GM19351 (cell line): ENCODE measurements around the gene B9D2.
"Not testable (repeated sequence)": the region's sequence is repeated elsewhere in the genome, so short reads cannot be mapped to it uniquely, and the experiment has no call there.

Experiments used
- ATAC-seq: cut with Tn5 transposase; IDR thresholded peaks from one replicate; pipeline ENCODE4 v1.9.1; 2021; ENCODE audit warnings: mild to moderate bottlenecking, moderate library complexity; ENCODE audit not compliant: unreplicated experiment

B9D2 gene

GRCh38 chr19:41392775-41393174 lies 28.8 kb upstream of the B9D2 start:
- ATAC-seq = no peak

DNA sequence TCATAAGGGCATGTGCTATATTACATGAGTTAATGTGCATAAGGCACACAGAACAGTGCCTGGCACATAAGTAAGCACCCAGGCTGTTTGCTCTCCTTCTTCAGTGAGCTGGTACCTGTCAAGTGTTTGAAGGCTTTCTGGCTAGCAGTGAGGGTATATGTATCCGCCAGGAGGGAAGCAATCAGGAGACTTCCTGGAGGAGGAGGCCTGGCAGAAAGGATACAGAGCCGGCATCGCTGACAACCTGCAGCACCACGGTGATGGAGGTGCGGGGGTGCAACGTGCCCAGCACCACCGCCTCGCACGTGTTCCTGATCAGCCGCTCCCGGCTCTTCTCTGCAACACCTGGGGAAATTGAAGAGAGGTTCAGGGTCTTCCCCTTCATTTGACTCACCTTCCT lies 27.7 kb upstream of the B9D2 start:
- no peak for ATAC-seq

- no peak for ATAC-seq
These were observed 22.5 kb upstream of the B9D2 start for GRCh38 chr19:41386442-41386841.

- ATAC-seq = no peak
These were observed 20.4 kb upstream of the B9D2 start for GRCh38 chr19:41384351-41384750.

DNA sequence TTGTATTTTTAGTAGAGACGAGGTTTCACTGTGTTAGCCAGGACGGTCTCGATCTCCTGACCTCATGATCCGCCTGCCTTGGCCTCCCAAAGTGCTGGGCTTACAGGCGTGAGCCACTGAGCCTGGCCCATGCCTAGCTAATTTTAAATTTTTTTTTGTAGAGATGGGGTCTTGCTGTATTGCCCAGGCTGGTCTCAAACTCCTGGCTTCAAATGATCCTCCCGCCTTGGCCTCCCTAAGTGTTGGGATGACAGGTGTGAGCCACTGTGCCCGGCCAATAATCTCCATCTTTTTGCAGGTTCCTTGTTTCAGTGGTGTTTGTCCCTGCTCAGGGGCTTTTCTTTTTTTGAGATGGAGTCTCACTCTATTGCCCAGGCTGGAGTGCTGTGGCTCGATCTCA lies 17.6 kb upstream of the B9D2 start:
- not testable (repeated sequence) for ATAC-seq

GRCh38 chr19:41377977-41378709 lies 14.2 kb upstream of the B9D2 start:
- ATAC-seq = no peak

DNA sequence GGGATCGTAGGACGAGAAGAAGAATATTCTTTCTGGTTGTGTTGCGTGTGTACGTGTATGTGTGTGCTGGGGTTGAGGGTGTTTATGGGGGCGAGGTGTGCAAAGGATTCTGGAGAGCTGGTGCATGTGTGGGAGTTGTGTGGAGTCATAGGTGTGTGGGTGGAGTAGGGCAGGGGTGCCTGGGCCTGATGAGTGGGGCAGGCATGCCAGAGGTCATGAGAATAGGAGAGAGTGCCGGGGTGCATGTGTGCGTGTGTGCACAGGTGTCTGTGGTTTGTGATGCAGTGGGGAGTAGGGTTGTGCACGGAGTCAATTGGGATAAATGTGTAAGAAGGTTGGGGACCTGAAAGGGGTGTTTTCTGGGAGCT lies 13.0 kb upstream of the B9D2 start:
- ATAC-seq = no peak

GRCh38 chr19:41376241-41376997 lies 12.5 kb upstream of the B9D2 start, which contains the start of gene TMEM91:
Gene TMEM91 (plus strand): TSS chr19:41376533. CDS start chr19:41378310, 1,777 bp downstream.
- no peak for ATAC-seq

DNA sequence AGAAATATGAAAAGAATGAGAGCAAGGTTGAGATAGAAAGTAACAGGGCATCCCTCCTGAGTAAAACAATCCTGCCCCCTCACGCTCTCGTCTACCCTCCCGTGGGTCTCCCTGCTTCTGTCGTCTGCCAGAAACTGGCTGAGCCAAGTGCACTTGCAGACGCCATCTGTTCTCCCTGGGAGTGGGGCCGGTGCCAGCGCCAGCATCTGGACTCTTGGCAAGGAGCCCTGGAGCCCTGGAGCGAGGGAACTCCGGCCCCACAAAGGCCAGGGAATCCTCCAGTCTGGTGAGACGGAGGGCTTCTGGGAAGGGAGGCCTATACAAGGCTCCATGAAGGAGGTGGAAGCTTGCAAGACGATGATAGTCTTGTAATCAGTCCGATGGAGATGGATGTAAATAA lies 10.0 kb upstream of the B9D2 start:
- no peak for ATAC-seq

DNA sequence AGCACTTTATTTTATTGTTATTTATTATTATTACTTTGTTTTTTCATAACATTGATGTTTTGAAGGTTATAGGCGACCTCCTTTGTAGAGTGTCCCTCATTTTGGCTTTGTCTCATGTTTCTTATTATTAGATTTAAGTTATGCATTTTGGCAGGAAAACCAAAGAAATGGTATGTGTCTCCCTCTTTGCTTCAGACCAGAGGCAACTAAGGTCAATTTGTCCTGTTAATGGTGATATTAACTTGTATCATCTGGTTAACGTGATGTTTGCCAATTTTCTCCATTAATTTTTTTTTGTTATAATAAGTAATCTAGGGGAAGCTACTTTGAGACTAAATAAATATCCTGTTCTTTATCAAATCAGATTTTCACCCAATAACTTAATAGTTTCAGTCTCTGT lies 8.6 kb upstream of the B9D2 start:
- no peak for ATAC-seq

DNA sequence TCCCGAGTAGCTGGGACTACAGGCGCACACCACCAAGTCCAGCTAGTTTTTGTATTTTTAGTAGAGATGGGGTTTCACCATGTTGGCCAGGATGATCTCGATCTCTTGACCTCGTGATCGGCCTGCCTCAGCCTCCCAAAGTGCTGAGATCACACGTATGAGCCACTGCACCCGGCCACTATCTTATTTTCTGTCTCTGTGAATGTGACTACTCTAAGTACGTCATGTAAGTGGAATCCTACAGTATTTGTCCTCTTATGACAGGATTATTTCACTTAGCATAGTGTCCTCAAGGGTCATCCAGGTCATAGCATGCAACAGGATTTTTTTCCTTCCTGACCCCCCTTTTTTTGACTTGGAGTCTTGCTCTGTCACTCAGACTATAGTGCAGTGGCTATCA lies 7.6 kb upstream of the B9D2 start:
- no peak for ATAC-seq

DNA sequence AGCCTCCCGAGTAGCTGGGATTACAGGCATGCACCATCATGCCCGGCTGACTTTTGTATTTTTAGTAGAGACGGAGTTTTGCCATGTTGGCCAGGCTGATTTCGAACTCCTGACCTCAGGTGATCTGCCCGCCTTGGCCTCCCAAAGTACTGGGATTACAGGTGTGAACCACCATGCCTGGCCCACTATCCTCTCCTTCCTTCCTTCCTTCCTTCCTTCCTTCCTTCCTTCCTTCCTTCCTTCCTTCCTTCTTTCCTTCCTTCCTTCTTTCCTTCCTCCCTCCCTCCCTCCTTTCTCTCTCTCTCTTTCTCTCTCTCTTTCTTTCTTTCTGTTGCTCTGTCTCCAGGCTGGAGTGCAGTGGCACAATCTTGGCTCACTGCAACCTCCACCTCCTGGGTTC lies 7.2 kb upstream of the B9D2 start:
- ATAC-seq = not testable (repeated sequence)

DNA sequence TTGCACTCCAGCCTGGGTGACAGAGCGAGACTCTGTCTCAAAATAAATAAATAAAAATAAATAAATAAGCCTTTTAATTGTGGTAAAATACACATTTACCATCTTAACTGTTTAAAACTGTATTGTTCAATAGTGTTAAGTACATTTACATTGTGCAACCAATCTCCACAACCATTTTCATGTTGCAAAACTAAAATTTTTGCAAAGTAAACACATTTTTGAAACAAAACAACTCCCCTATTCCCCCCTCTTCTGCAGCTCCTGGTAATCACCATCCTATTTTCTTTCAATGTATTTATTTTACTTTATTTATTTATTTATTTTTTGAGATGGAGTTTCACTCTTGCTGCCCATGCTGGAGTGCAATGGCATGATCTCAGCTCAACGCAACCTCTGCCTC lies 5.8 kb upstream of the B9D2 start:
- no peak for ATAC-seq

- ATAC-seq = no peak
These were observed 3.9 kb upstream of the B9D2 start for GRCh38 chr19:41367848-41368301.

DNA sequence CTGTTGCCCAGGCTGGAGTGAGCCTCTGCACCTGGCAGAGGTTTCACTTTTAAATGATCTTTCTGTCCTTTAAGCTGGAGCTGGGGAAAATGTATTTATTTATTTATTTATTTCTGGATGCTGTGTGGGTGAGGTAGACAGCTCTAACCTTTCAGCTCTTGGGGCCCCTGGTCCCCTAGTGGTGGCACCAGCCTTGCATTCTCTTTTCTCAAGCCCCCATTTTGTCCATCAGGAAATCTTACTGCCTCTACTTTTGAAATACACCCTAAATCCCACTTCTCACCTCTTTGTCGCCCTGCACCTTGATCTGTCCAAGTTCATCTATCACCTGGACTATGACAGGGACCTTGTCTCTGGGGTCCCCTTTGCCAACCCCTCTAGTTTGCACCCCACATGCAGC lies 2.1 kb upstream of the B9D2 start:
- ATAC-seq = no peak

GRCh38 chr19:41364524-41365391 lies 809 bp upstream of the B9D2 start:
- ATAC-seq = no peak

DNA sequence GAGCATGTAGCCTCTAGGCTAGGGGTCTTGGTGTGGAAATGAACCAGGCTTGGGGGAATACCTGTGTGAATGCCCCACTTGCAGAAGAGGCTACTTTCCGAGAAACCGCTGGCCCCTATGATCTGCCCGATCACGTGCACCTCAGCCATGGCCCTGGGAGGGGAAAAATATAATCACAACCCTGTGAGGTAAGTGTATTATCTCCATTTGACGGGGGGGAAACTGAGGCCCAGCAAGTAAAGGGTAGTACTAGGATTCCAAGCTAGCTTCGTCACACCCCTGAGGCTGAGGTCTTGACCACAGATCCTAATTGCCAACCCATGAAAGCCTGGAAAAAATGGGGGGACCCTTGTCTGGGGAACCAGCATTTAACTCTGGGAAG lies 587 bp downstream of the B9D2 start:
- no peak for ATAC-seq

DNA sequence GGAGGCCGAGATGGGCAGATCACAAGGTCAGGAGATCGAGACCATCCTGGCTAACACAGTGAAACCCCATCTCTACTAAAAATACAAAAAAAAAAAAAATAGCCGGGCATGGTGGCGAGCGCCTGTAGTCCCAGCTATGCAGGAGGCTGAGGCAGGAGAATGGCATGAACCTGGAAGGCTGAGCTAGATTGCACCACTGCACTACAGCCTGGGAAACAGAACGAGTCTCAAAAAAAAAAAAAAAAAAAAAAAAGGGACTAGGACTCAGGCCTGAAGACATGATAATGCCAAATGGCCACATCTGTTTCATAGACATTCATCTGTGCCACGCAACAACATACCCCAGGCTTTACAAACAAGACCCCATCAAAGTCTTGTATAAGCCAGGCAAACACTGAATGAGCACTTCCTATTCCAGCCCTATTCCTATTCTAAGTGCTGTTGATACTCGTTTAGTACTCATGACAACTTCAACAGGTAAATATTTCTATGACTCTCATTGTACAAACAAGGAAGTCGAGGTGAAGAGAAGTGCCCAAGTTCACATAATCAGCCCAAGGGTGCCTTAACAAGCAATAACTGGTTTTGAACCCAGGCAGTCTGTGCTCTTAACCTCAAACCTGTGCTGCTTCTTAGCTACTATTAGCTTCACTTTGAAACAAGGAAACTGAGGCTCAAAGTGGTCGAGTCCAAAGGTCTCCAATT lies 1.7 kb downstream of the B9D2 start:
- ATAC-seq = no peak

DNA sequence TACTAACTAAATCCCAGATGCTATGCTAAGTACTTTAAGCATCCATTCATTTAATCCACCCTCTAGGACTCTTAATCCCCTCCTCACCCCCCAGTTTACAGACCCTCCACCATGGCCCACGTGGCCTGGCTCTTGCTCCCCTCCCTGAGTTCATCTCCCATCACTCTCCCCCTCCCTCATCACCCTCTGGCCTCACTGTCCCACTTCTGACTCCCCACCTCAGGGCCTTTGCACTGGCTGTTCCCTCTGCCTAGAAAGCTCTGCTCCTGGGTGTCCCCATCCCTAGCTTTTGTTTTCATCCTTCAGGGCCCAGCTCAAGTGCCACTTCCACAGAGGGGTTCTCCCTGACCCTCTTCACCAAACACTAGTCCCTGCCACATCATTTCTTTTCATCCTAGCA lies 4.2 kb downstream of the B9D2 start:
- no peak for ATAC-seq

- ATAC-seq = no peak
These were observed 6.2 kb downstream of the B9D2 start for GRCh38 chr19:41357746-41358145.
